Panc1 (cell line): ENCODE data around the gene ULBP2.

Source experiments
- TF ChIP-seq, protein P1 (sequence below): fragments of 450-650 bp; IDR thresholded peaks from 2 replicates; pipeline ENCODE4 v1.5.1; 2017; ENCODE audit warnings: mild to moderate bottlenecking
- TF ChIP-seq, protein P2 (sequence below), 2 experiments: IDR thresholded peaks; 2 replicates each; pipeline ENCODE4 v1.6.1; 2011 to 2012; ENCODE audit warnings: low read depth in 2 of 2, control low read depth in 1 of 2, low read length in 1 of 2, mild to moderate bottlenecking in 1 of 2, moderate library complexity in 1 of 2; ENCODE audit not compliant: insufficient read depth in 1 of 2

DNA sequence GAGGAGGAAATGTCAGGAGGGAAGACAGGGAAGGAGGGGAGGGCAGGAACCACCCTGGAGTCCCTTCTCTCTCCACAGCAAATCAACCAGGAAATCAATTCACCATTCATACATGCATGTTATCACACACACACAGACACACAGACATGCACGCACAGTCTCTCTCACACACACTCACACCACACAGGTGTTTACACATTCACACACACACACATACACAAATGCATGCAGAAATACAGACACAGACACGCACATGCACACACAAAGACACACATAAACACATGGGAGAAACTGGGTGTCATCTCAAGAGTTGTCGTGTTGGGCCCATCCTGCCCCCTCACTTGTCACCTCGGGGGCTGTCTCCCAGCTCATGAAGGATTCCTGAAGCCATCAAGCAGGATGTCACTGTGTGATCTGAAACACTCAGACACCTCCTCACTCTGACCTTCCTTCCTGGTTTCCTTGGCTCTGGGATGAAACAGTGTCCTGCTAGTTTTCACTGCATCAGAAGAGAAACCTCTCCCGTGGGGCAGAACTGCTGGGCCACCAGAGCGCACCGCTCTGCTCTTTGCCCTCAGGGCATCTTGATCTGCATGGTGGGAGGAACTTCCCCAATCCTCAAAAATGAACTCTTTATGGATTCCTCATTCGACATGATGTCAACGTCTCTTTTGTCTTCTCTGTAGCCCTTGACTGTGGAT lies 28.1 kb upstream of the ULBP2 start:
- TF ChIP-seq, protein P1, sequence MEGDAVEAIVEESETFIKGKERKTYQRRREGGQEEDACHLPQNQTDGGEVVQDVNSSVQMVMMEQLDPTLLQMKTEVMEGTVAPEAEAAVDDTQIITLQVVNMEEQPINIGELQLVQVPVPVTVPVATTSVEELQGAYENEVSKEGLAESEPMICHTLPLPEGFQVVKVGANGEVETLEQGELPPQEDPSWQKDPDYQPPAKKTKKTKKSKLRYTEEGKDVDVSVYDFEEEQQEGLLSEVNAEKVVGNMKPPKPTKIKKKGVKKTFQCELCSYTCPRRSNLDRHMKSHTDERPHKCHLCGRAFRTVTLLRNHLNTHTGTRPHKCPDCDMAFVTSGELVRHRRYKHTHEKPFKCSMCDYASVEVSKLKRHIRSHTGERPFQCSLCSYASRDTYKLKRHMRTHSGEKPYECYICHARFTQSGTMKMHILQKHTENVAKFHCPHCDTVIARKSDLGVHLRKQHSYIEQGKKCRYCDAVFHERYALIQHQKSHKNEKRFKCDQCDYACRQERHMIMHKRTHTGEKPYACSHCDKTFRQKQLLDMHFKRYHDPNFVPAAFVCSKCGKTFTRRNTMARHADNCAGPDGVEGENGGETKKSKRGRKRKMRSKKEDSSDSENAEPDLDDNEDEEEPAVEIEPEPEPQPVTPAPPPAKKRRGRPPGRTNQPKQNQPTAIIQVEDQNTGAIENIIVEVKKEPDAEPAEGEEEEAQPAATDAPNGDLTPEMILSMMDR, result no peak
- TF ChIP-seq, protein P2, sequence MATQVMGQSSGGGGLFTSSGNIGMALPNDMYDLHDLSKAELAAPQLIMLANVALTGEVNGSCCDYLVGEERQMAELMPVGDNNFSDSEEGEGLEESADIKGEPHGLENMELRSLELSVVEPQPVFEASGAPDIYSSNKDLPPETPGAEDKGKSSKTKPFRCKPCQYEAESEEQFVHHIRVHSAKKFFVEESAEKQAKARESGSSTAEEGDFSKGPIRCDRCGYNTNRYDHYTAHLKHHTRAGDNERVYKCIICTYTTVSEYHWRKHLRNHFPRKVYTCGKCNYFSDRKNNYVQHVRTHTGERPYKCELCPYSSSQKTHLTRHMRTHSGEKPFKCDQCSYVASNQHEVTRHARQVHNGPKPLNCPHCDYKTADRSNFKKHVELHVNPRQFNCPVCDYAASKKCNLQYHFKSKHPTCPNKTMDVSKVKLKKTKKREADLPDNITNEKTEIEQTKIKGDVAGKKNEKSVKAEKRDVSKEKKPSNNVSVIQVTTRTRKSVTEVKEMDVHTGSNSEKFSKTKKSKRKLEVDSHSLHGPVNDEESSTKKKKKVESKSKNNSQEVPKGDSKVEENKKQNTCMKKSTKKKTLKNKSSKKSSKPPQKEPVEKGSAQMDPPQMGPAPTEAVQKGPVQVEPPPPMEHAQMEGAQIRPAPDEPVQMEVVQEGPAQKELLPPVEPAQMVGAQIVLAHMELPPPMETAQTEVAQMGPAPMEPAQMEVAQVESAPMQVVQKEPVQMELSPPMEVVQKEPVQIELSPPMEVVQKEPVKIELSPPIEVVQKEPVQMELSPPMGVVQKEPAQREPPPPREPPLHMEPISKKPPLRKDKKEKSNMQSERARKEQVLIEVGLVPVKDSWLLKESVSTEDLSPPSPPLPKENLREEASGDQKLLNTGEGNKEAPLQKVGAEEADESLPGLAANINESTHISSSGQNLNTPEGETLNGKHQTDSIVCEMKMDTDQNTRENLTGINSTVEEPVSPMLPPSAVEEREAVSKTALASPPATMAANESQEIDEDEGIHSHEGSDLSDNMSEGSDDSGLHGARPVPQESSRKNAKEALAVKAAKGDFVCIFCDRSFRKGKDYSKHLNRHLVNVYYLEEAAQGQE (IDR thresholded peaks at IDR 0.05; ENCODE audit: insufficient read depth in 1 of 2, low read depth in 2 of 2, low read length in 1 of 2), result no peak
